ENCODE data around the gene RPS6KA3.

RPS6KA3 gene

GRCh38 chrX:20267607-20267930, 860 bp upstream of the RPS6KA3 start:
- Histone ChIP-seq H3K27ac (ENCODE audit: low read length) (peak overlapping the region; percentile 63; the same call in 1 of the 2 replicates), H3K27me3 (ENCODE audit: low read depth, low read length) (no peaks in the 10 kb centered on the region), H3K79me2 (ENCODE audit: low read length) (peaks cover 38% of the 10 kb centered on the region), H3K4me2 (ENCODE audit: low read length) (peak overlapping the region; percentile 96), H2AFZ (ENCODE audit: low read depth, low read length) (peak overlapping the region; percentile 99), H3K9me3 (ENCODE audit: insufficient read depth, low read length) (no peaks in the 10 kb centered on the region), H3K4me3 (ENCODE audit: low read length) (peak overlapping the region; percentile 97), H4K20me1 (ENCODE audit: insufficient read depth, low read length) (peaks cover 25% of the 10 kb centered on the region), H3K36me3 (replicated peaks; ENCODE audit: low read depth, low read length) (no peaks in the 10 kb centered on the region), H3K4me1 (ENCODE audit: low read length) (peaks cover 18% of the 10 kb centered on the region), H3K9ac (ENCODE audit: low read length) (peak overlapping the region; percentile 86)
- no peak for TF ChIP-seq EZH2phosphoT487 (IDR thresholded peaks at IDR 0.05; ENCODE audit: low read depth)
- no peak for TF ChIP-seq CTCF (IDR thresholded peaks at IDR 0.05; ENCODE audit: low read depth, low read length)

GRCh38 chrX:20265726-20266681, 705 bp downstream of the RPS6KA3 start:
- peaks cover 54% of the 10 kb centered on the region for H3K79me2 ChIP-seq (ENCODE audit: low read length)
- H3K4me3 ChIP-seq (ENCODE audit: low read length), result peak overlapping the region; percentile 97
- peaks cover 41% of the 10 kb centered on the region for H4K20me1 ChIP-seq (ENCODE audit: insufficient read depth, low read length)
- peaks cover 3% of the 10 kb centered on the region for H3K36me3 ChIP-seq (replicated peaks; ENCODE audit: low read depth, low read length)
- TF ChIP-seq CTCF (IDR thresholded peaks at IDR 0.05; ENCODE audit: low read depth, low read length) (no peak), EZH2phosphoT487 (IDR thresholded peaks at IDR 0.05; ENCODE audit: low read depth) (no peak)
- H3K27me3 ChIP-seq (ENCODE audit: low read depth, low read length), result no peaks in the 10 kb centered on the region
- no peak overlapping the region for H2AFZ ChIP-seq (ENCODE audit: low read depth, low read length)
- peak overlapping the region; percentile 59 for H3K27ac ChIP-seq (ENCODE audit: low read length)
- no peaks in the 10 kb centered on the region for H3K9me3 ChIP-seq (ENCODE audit: insufficient read depth, low read length)
- H3K4me1 ChIP-seq (ENCODE audit: low read length), result peaks cover 27% of the 10 kb centered on the region
- peak overlapping the region; percentile 96 for H3K9ac ChIP-seq (ENCODE audit: low read length)
- peak overlapping the region; percentile 78 for H3K4me2 ChIP-seq (ENCODE audit: low read length)

GRCh38 chrX:20265221-20265725, 1.4 kb downstream of the RPS6KA3 start:
- H3K79me2 ChIP-seq (ENCODE audit: low read length), result peaks cover 61% of the 10 kb centered on the region
- peak overlapping the region; percentile 78 for H3K4me2 ChIP-seq (ENCODE audit: low read length)
- no peak for TF ChIP-seq CTCF (IDR thresholded peaks at IDR 0.05; ENCODE audit: low read depth, low read length)
- TF ChIP-seq EZH2phosphoT487 (IDR thresholded peaks at IDR 0.05; ENCODE audit: low read depth), result no peak
- H3K27me3 ChIP-seq (ENCODE audit: low read depth, low read length), result no peaks in the 10 kb centered on the region
- H2AFZ ChIP-seq (ENCODE audit: low read depth, low read length), result no peak overlapping the region
- no peaks in the 10 kb centered on the region for H3K9me3 ChIP-seq (ENCODE audit: insufficient read depth, low read length)
- H3K4me1 ChIP-seq (ENCODE audit: low read length), result peaks cover 34% of the 10 kb centered on the region
- peak overlapping the region; percentile 96 for H3K9ac ChIP-seq (ENCODE audit: low read length)
- peaks cover 3% of the 10 kb centered on the region for H3K36me3 ChIP-seq (replicated peaks; ENCODE audit: low read depth, low read length)
- peak overlapping the region; percentile 59 for H3K27ac ChIP-seq (ENCODE audit: low read length)
- peaks cover 48% of the 10 kb centered on the region for H4K20me1 ChIP-seq (ENCODE audit: insufficient read depth, low read length)
- peak overlapping the region; percentile 97 for H3K4me3 ChIP-seq (ENCODE audit: low read length)

- H3K27me3 ChIP-seq (ENCODE audit: low read depth, low read length), result no peaks in the 10 kb centered on the region
- no peak overlapping the region for H2AFZ ChIP-seq (ENCODE audit: low read depth, low read length)
- H4K20me1 ChIP-seq (ENCODE audit: insufficient read depth, low read length), result peaks cover 63% of the 10 kb centered on the region
- no peaks in the 10 kb centered on the region for H3K9me3 ChIP-seq (ENCODE audit: insufficient read depth, low read length)
- H3K9ac ChIP-seq (ENCODE audit: low read length), result no peak overlapping the region
- peaks cover 77% of the 10 kb centered on the region for H3K79me2 ChIP-seq (ENCODE audit: low read length)
- H3K36me3 ChIP-seq (replicated peaks; ENCODE audit: low read depth, low read length), result peaks cover 3% of the 10 kb centered on the region
- H3K4me1 ChIP-seq (ENCODE audit: low read length), result peaks cover 34% of the 10 kb centered on the region
- H3K4me3 ChIP-seq (ENCODE audit: low read length), result no peak overlapping the region
- no peak overlapping the region for H3K27ac ChIP-seq (ENCODE audit: low read length)
- H3K4me2 ChIP-seq (ENCODE audit: low read length), result peak overlapping the region; percentile 78
- TF ChIP-seq EZH2phosphoT487 (IDR thresholded peaks at IDR 0.05; ENCODE audit: low read depth) (no peak), CTCF (IDR thresholded peaks at IDR 0.05; ENCODE audit: low read depth, low read length) (no peak)
These were observed 3.2 kb downstream of the RPS6KA3 start for GRCh38 chrX:20263474-20263873.

Data from OCI-LY3 (cell line).